ENCODE results near the gene RPRD1B.

RPRD1B gene

GRCh38 chr20:38111366-38112232, 78.1 kb downstream of the RPRD1B start:
- TF ChIP-seq CTCF (IDR thresholded peaks at IDR 0.05; ENCODE audit: low read depth, low read length) (no peak), EZH2phosphoT487 (IDR thresholded peaks at IDR 0.05; ENCODE audit: low read depth) (no peak)
- Histone ChIP-seq H3K27ac (ENCODE audit: low read length) (peak overlapping the region; percentile 4), H3K4me3 (ENCODE audit: low read length) (no peak overlapping the region), H4K20me1 (ENCODE audit: insufficient read depth, low read length) (no peaks in the 10 kb centered on the region), H3K9ac (ENCODE audit: low read length) (peak overlapping the region; percentile 25), H3K4me1 (ENCODE audit: low read length) (peaks cover 51% of the 10 kb centered on the region), H3K27me3 (ENCODE audit: low read depth, low read length) (no peaks in the 10 kb centered on the region), H3K79me2 (ENCODE audit: low read length) (no peaks in the 10 kb centered on the region), H2AFZ (ENCODE audit: low read depth, low read length) (peak overlapping the region; percentile 64; the same call in 1 of the 2 replicates), H3K9me3 (ENCODE audit: insufficient read depth, low read length) (no peaks in the 10 kb centered on the region), H3K4me2 (ENCODE audit: low read length) (peak overlapping the region; percentile 53), H3K36me3 (replicated peaks; ENCODE audit: low read depth, low read length) (no peaks in the 10 kb centered on the region)

- H3K9me3 ChIP-seq (ENCODE audit: insufficient read depth, low read length): no peaks in the 10 kb centered on the region
- H3K27ac ChIP-seq (ENCODE audit: low read length): peak overlapping the region; percentile 4
- no peaks in the 10 kb centered on the region for H4K20me1 ChIP-seq (ENCODE audit: insufficient read depth, low read length)
- H3K9ac ChIP-seq (ENCODE audit: low read length): peak overlapping the region; percentile 30
- peak overlapping the region; percentile 64 for H2AFZ ChIP-seq (ENCODE audit: low read depth, low read length)
- peak overlapping the region; percentile 53 for H3K4me2 ChIP-seq (ENCODE audit: low read length)
- no peak for TF ChIP-seq EZH2phosphoT487 (IDR thresholded peaks at IDR 0.05; ENCODE audit: low read depth)
- no peak for TF ChIP-seq CTCF (IDR thresholded peaks at IDR 0.05; ENCODE audit: low read depth, low read length)
- no peaks in the 10 kb centered on the region for H3K27me3 ChIP-seq (ENCODE audit: low read depth, low read length)
- no peaks in the 10 kb centered on the region for H3K79me2 ChIP-seq (ENCODE audit: low read length)
- peaks cover 59% of the 10 kb centered on the region for H3K4me1 ChIP-seq (ENCODE audit: low read length)
- H3K4me3 ChIP-seq (ENCODE audit: low read length): no peak overlapping the region
- no peaks in the 10 kb centered on the region for H3K36me3 ChIP-seq (replicated peaks; ENCODE audit: low read depth, low read length)
Observed at GRCh38 chr20:38112261-38112929, 78.8 kb downstream of the RPRD1B start.

GRCh38 chr20:38112930-38113294, 79.4 kb downstream of the RPRD1B start:
- no peaks in the 10 kb centered on the region for H4K20me1 ChIP-seq (ENCODE audit: insufficient read depth, low read length)
- peaks cover 62% of the 10 kb centered on the region for H3K4me1 ChIP-seq (ENCODE audit: low read length)

More at GRCh38 chr20:38112930-38113294, 79.4 kb downstream of the RPRD1B start:
- H3K36me3 ChIP-seq (replicated peaks; ENCODE audit: low read depth, low read length): no peaks in the 10 kb centered on the region
- H3K4me3 ChIP-seq (ENCODE audit: low read length): no peak overlapping the region
- H3K4me2 ChIP-seq (ENCODE audit: low read length): peak overlapping the region; percentile 53
- no peak for TF ChIP-seq CTCF (IDR thresholded peaks at IDR 0.05; ENCODE audit: low read depth, low read length)
- TF ChIP-seq EZH2phosphoT487 (IDR thresholded peaks at IDR 0.05; ENCODE audit: low read depth): no peak
- H3K27ac ChIP-seq (ENCODE audit: low read length): no peak overlapping the region
- peak overlapping the region; percentile 30; the same call in 1 of the 2 replicates for H3K9ac ChIP-seq (ENCODE audit: low read length)
- H3K27me3 ChIP-seq (ENCODE audit: low read depth, low read length): no peaks in the 10 kb centered on the region
- no peaks in the 10 kb centered on the region for H3K9me3 ChIP-seq (ENCODE audit: insufficient read depth, low read length)
- no peaks in the 10 kb centered on the region for H3K79me2 ChIP-seq (ENCODE audit: low read length)
- peak overlapping the region; percentile 24; the same call in 1 of the 2 replicates for H2AFZ ChIP-seq (ENCODE audit: low read depth, low read length)

Measured in OCI-LY3 (cell line).